Choroid plexus epithelial cell (primary cell): Measurements from ENCODE around the gene CRACR2A.

Source experiments
- DNase-seq: peaks from one replicate; pipeline ENCODE4 v3.0.0-alpha.2; 2010; ENCODE audit warnings: low read depth
- H3K4me3 ChIP-seq: 2 replicates; pipeline ENCODE4 v1.5.1; 2011; ENCODE audit warnings: low read depth, mild to moderate bottlenecking, control low read depth, low read length, moderate library complexity
- TF ChIP-seq, protein P1 (sequence below): conservative IDR thresholded peaks from 2 replicates; pipeline ENCODE4 v1.5.1; 2011; ENCODE audit warnings: low read depth, mild to moderate bottlenecking, control low read depth, inconsistent platforms, low read length, moderate library complexity

Gene CRACR2A

DNA sequence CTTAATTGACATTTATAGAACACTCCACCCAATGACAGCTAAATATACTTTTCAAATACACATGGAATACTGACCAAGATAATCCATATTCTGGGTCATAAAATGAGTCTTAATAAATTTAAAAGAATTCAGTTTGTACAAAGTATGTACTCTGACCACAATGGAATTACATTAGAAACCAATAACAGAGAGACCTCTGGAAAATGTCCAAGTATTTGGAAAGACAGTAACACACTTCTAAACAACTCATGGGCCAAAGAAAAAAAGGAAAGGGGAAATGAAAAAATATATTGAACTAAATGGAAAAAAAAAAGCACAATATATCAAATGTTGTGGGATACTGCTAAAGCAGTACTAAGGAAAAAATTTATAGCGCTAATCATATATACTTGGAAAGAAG, 52.0 kb downstream of the CRACR2A start:
- DNase-seq = peak; percentile 89
- no peak overlapping the region for H3K4me3 ChIP-seq
- TF ChIP-seq, protein P1, sequence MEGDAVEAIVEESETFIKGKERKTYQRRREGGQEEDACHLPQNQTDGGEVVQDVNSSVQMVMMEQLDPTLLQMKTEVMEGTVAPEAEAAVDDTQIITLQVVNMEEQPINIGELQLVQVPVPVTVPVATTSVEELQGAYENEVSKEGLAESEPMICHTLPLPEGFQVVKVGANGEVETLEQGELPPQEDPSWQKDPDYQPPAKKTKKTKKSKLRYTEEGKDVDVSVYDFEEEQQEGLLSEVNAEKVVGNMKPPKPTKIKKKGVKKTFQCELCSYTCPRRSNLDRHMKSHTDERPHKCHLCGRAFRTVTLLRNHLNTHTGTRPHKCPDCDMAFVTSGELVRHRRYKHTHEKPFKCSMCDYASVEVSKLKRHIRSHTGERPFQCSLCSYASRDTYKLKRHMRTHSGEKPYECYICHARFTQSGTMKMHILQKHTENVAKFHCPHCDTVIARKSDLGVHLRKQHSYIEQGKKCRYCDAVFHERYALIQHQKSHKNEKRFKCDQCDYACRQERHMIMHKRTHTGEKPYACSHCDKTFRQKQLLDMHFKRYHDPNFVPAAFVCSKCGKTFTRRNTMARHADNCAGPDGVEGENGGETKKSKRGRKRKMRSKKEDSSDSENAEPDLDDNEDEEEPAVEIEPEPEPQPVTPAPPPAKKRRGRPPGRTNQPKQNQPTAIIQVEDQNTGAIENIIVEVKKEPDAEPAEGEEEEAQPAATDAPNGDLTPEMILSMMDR = no peak

DNA sequence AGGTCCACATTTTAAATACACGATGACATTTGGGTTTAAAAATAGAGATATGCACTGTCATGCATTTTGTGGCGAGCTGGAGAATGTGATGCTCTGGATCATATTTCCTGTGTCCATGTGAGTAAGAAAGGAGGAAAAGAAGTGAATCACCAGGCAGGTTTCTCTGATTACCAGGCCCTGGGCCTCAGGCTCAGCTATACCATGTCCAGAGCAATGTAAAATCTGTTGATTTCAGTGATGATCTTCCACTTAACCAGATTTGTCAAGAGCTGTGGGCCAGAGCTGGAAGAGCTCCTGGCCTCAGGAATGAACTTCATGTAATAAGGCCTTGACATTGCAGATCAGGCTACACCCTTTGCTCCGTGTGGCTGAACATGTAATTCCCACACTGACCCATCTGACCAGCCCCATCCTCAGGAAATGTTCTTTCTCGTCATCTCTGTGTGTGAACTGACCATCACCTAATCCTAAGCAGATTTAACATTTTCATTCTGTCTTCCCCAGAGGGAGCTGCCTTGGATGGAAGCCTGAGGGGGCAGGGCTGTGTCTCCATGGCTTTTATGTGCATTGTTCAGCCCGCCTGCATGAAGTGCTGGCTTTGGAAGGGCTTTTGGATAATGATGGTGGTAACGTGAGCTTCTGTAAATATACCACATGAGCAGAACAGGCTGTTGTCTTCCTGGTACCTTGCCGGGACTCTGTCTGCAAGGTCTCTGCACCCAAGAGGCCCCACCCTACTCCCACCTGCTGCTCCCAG, 54.5 kb downstream of the CRACR2A start:
- TF ChIP-seq, protein P1 = no peak

DNA sequence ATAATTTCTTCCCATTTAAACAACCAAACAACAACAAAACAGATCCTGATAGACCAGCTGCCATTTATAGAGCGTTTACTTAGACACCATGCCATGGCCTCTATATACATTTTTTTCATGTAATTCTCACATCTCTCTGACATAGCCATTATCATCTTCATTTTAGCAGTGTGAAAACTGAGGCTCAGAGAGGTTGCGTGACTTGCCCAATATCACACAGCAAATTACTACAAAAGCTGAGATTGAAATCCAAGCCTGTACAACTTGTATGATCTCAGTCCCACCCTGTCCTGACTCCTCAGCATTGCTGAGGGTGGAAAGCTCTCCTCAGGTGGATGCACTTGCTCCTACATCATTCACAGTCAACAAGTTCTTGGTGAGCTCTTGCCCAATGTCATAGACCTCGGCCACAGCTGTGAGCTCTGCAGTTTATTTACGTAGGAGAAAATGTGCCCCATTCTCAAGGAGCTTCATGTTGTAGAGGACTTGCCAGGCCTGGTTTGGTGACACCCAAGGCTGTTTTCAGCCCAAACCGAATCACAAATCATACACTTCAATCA, 55.5 kb downstream of the CRACR2A start:
- H3K4me3 ChIP-seq = no peak overlapping the region
- TF ChIP-seq, protein P1 = no peak
- peak; percentile 48 for DNase-seq

More for the DNA sequence above, 54.5 kb downstream of the CRACR2A start:
- no peak overlapping the region for H3K4me3 ChIP-seq
- DNase-seq = peak; percentile 96

DNA sequence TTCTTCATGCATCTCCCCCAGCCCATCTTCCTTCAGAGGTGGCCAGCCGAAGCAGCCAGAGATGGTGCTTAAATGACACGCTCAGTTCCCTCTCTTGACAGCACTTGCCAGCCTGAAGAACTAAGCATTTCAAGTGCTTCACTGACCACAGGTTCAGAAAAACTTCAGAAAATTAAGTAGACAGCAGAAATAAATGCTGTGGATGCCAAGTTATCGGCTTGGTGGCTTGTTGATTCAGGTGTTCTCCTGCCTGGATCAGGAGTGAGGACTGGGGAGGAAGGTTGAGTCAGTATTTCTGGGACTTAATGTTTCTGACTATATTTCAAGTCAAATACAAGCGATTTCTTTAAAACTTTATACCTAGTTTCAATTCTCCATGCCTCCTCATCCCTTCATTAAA, 58.2 kb downstream of the CRACR2A start:
- no peak overlapping the region for H3K4me3 ChIP-seq
- TF ChIP-seq, protein P1 = no peak
- no peak for DNase-seq

DNA sequence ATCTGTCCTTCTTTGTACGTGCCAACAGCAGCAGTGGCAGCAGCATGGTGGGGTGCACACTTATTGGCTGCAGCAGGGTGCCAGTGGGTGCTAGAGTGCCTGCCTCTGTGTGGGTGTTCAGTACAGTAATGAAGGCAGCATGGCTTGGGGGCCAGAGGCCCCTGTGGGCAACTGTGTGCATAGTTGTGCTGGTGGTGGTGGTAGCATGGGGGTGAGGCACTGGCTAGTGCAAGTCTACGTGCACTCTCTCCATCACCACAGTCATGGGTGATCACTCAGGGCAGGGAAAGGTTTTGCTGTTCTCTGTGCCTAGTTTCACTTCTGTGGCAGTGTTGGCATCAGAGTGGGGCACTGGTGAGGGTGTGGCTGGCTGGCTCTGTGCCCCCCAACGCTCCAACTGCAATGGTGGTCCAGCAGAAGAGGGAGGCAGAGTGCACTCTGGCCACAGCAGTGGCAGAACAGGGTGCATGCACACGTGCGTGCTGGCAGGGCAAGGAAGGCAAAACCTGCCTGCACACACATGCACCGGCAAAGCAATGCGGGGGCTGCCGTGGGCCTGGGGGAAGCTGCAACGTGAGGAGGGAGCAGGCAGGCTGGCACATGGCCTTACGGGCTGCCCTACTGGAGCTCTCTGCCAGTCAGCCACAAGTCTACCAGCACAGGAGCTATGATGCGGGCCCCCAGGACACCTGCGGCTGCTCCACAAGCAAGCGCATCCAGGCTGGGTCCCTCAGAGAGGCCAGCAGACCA, 60.1 kb downstream of the CRACR2A start:
- TF ChIP-seq, protein P1 = no peak
- DNase-seq = no peak
- H3K4me3 ChIP-seq = no peak overlapping the region

DNA sequence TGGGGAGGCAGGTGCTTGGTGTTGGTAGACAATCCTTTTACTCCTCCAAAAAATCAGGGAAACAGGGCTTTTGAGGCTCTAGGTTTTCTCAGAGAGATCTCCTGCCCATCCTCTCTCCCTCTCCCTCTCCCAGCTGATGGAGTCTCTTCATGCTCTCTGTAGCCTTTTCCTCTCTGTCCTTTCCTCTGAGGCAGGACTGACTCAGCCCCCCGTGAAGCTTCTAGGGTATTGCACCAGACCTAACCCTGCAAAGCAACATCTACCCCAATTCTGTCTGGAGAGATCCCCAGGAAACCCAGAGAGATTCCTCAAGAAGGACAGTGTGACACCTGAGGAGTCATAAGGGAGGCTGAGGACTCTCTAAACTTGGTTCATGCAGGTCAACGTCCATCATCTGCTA, 66.4 kb downstream of the CRACR2A start:
- no peak for DNase-seq
- TF ChIP-seq, protein P1 = no peak
- no peak overlapping the region for H3K4me3 ChIP-seq
